Tibial artery (tissue), 4 donors: ENCODE measurements around the gene RBM19.

Experiments
- DNase-seq, 2 donors: peaks; one replicate each; pipeline ENCODE4 v3.0.0-alpha.2; 2019
- H3K27ac ChIP-seq, 2 donors: fragments of 200-600 bp; sonication (generic) in 1 of 2; 1 replicate in 1 of 2; 2 replicates in 1 of 2; pipeline ENCODE4 v1.5.1; 2018 to 2019; ENCODE audit warnings: mild to moderate bottlenecking in 1 of 2
- H3K27me3 ChIP-seq, 2 donors: fragments of 200-600 bp; sonication (generic) in 1 of 2; one replicate each; pipeline versions ENCODE4 v1.5.1 to v1.6.0; 2016 to 2019
- H3K36me3 ChIP-seq, 3 donors: fragments of 200-600 bp; sonication (generic) in 2 of 3; one replicate each; pipeline ENCODE4 v1.5.1; 2016 to 2019; ENCODE audit warnings: mild to moderate bottlenecking in 2 of 3
- H3K4me1 ChIP-seq, 4 donors: fragments of 200-600 bp; sonication (generic) in 2 of 4; 1 replicate in 3 of 4; 2 replicates in 1 of 4; pipeline ENCODE4 v1.5.1; 2016 to 2019
- H3K4me3 ChIP-seq, 2 donors: fragments of 200-600 bp; sonication (generic) in 1 of 2; 1 replicate in 1 of 2; 2 replicates in 1 of 2; pipeline ENCODE4 v1.5.1; 2018 to 2019; ENCODE audit warnings: mild to moderate bottlenecking in 2 of 2
- H3K9me3 ChIP-seq, 3 donors: fragments of 200-600 bp; sonication (generic) in 1 of 3; one replicate each; pipeline ENCODE4 v1.5.1; 2016 to 2019
- intact Hi-C: fragments of 100-400 bp; cut with DNase I; formaldehyde crosslinking; loops from one replicate; pipeline ENCODE4 v1.15.0; 2023; ENCODE audit warnings: low total_unique reads
- TF ChIP-seq, protein P1 (sequence below), 2 experiments: fragments of 200-600 bp in 1 of 2; fragments of 450-650 bp in 1 of 2; IDR thresholded peaks; one replicate each; pipeline ENCODE4 v1.5.1; 2017 to 2019; ENCODE audit warnings: antibody characterized with exemption in 2 of 2, mild to moderate bottlenecking in 1 of 2, moderate library complexity in 1 of 2

RBM19 gene

DNA sequence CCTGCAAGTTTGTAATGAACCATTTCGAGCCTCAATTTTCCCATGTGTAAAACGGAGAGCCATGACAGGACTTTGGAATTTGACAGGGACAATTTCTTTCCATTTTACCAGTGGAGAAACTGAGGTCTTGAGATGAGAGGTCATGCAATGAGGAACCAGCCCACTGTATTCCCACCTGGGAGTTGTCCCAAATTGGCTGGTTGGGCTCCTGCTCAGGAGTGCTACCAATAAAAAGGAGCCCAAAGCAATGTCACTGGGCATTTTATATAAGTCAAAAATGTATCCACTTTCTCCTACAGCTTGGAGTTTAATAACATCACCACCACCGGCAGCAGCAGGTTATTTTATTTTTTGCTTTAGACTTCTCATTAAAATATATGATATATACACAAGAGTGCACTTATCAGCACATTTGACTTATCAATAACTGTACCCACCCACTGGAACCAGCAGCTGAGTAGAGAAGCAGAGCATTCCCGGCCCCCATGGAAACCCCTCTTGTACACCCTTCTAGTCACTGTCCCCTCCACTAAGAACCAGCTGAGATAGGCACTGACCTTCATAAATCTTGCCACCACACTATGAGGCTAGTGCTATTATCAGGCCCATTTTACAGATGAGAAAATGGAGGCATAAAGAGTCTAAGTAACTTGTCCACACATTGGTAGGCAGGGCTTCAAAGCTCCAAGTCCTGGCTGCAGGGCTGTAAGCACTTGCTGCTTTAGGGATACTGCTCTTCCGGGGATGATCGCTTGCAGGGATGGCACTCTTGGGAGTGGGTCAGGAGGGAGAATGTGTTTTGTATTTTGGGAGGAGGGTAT is 25.3 kb upstream of the RBM19 start:
- peaks cover 0 to 38% of the 10 kb centered on the region in 2 donors for H3K27me3 ChIP-seq
- intact Hi-C loops, result no loop called here
- TF ChIP-seq, protein P1, sequence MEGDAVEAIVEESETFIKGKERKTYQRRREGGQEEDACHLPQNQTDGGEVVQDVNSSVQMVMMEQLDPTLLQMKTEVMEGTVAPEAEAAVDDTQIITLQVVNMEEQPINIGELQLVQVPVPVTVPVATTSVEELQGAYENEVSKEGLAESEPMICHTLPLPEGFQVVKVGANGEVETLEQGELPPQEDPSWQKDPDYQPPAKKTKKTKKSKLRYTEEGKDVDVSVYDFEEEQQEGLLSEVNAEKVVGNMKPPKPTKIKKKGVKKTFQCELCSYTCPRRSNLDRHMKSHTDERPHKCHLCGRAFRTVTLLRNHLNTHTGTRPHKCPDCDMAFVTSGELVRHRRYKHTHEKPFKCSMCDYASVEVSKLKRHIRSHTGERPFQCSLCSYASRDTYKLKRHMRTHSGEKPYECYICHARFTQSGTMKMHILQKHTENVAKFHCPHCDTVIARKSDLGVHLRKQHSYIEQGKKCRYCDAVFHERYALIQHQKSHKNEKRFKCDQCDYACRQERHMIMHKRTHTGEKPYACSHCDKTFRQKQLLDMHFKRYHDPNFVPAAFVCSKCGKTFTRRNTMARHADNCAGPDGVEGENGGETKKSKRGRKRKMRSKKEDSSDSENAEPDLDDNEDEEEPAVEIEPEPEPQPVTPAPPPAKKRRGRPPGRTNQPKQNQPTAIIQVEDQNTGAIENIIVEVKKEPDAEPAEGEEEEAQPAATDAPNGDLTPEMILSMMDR (IDR thresholded peaks at IDR 0.05), result no peak
- no peaks in the 10 kb centered on the region for H3K36me3 ChIP-seq
- DNase-seq, result no peak
- no peak overlapping the region for H3K4me3 ChIP-seq
- H3K9me3 ChIP-seq, result no peaks in the 10 kb centered on the region
- H3K27ac ChIP-seq, result no peak overlapping the region
- H3K4me1 ChIP-seq, result no peaks in the 10 kb centered on the region

DNA sequence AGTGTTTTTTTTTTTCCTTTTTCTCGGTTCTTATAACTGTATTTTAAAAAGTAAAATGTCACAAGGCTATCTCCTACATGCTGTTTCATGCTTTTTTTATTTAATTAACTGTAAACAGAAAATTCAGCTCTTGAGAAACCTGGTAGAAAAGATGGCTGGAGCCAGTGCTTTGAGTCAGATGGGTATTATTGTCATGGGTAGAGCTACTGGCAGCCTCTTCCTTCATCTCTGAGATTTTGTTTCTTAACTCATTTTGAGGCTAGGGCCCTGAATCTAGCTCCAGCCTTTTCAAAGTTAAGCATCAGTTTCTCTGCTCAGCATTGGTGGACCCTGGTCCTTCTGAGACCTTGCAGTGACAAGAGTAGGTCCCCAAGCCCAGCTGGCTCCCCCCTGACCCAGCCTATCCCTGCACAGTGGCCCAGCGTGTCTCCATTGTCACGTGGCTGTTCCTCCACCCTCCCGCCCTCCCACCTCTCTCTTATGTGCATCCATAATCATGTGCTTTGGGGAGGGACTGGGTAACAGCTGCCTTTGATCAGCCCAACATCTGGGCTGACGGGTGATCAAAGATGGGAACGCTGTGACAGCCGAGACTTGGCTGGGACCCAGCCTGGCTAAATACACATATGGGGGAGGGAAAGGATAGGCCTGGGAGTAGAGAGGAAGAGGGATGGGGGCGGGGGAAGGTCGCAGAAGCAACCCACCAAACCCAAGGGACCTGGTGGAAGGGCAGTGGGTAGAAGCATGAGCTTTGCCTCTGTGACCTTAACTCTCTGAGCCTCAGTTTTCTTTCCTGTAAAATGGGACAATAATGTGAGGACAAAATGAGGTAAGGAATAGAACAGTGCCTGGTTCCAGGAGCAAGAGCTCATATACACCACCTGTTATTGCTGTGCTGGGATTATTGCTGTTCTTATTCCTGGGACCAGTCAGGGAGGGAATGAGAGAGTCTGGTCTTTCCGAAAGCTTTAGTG is 24.4 kb upstream of the RBM19 start:
- intact Hi-C loops, result no loop called here

DNA sequence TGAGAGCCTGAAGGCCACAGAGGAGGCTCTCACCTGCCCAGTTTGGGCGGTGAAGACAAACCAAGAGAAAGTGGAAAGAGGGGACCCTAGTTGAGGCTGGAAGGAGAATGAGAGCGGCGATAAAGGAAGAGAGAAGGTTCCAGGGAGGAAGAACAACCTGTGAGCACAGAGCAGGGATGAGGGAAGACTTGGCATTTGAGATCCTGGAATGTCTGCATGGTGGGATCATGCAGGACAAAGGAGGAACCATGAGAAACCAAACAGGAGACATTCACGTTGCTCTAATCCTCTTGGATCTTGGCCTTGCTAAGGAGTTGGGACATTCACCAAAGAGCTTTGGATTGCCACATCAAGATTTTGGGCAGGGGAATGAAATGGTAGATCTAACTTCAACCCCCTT is 22.9 kb upstream of the RBM19 start:
- H3K27me3 ChIP-seq, result peaks cover 0 to 34% of the 10 kb centered on the region in 2 donors
- no peaks in the 10 kb centered on the region for H3K4me1 ChIP-seq
- H3K9me3 ChIP-seq, result no peaks in the 10 kb centered on the region
- H3K36me3 ChIP-seq, result no peaks in the 10 kb centered on the region
- no peak overlapping the region for H3K4me3 ChIP-seq
- no peak overlapping the region for H3K27ac ChIP-seq
- TF ChIP-seq, protein P1 (IDR thresholded peaks at IDR 0.05), result no peak
- no peak for DNase-seq
- intact Hi-C loops, result loop anchor here (10.0 kb wide), 1 partner anchor 1766 kb away; no protein-coding TSS in a partner anchor

More for the DNA sequence above, 24.4 kb upstream of the RBM19 start:
- TF ChIP-seq, protein P1 (IDR thresholded peaks at IDR 0.05), result no peak
- H3K4me1 ChIP-seq, result no peaks in the 10 kb centered on the region
- H3K9me3 ChIP-seq, result no peaks in the 10 kb centered on the region
- no peak overlapping the region for H3K27ac ChIP-seq
- peaks cover 0 to 37% of the 10 kb centered on the region in 2 donors for H3K27me3 ChIP-seq
- DNase-seq, result no peak
- H3K4me3 ChIP-seq, result no peak overlapping the region
- no peaks in the 10 kb centered on the region for H3K36me3 ChIP-seq

DNA sequence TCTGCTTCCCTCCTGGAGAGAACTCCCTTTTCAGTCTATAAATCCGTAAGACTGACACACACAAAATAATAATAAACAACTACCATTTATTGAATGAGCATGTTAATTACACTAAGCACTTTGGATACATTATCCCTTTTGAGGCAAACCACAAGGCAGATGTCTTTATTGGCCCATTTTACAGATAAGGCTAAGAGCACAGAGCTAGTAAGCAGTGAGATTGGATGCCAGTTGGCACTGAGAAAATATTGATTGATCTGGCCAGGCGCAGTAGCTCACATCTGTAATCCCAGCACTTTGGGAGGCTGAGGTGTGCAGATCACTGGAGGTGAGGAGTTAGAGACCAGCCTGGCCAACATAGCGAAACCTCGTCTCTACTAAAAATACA is 21.9 kb upstream of the RBM19 start:
- Histone ChIP-seq H3K27ac (no peak overlapping the region), H3K27me3 (peaks cover 0 to 26% of the 10 kb centered on the region in 2 donors), H3K4me3 (no peak overlapping the region), H3K36me3 (no peaks in the 10 kb centered on the region), H3K4me1 (no peaks in the 10 kb centered on the region), H3K9me3 (no peaks in the 10 kb centered on the region)
- intact Hi-C loops, result loop anchor here (10.0 kb wide), 1 partner anchor 1767 kb away; no protein-coding TSS in a partner anchor
- TF ChIP-seq, protein P1 (IDR thresholded peaks at IDR 0.05), result no peak
- DNase-seq, result no peak

DNA sequence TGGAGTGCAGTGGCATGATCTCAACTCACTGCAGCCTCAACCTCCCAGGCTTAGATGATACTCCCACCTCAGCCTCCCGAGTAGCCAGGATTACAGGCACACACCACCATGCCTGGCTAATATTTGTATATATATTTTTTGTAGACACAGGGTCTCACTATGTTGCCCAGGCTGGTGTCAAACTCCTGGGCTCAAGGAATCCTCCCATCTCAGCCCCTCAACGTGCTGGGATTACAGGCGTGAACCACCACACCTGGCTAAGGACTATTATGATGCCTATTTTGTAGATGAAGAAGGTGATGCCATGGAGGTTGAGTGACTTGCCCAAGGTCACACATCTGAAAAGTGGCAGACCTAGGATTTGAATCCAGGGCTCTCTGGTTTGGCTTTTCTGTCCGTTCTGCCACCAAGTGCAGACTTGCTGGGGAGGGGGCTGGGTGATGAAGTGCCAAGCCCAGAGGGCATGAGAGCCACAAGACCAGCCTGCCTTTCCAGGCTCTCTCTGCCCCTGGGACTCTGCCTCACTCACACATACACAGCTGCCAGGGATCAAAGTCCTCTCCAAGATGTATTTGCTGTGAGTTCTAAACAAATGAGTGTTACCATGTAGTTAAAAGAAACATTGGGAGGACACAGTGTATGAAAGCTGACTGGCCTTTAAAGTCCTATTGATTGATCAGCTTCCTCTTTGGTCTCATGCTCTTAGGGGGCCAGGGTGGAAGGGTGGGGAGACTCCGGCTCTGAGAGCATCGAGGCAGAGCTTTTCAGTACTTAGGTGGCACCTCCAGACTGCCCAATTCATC is 21.3 kb upstream of the RBM19 start:
- Histone ChIP-seq H3K27ac (no peak overlapping the region), H3K4me3 (no peak overlapping the region), H3K27me3 (peaks cover 0 to 28% of the 10 kb centered on the region in 2 donors), H3K36me3 (no peaks in the 10 kb centered on the region), H3K9me3 (no peaks in the 10 kb centered on the region), H3K4me1 (no peaks in the 10 kb centered on the region)
- DNase-seq, result no peak
- TF ChIP-seq, protein P1 (IDR thresholded peaks at IDR 0.05), result no peak
- intact Hi-C loops, result loop anchor here (10.0 kb wide), 1 partner anchor 1767 kb away; no protein-coding TSS in a partner anchor
